Natural killer cell (primary cell): Measurements from ENCODE around the gene DCAF11. TPM values are rescaled to one million over a fixed set of nuclear protein-coding genes. Genes with fewer than 3 reads are reported as not detected.

Source experiments
- ATAC-seq, 3 donors: fragments of 150-1000 bp in 2 of 3; fragments of 200-7000 bp in 1 of 3; cut with Tn5 transposase; 1 replicate in 1 of 3; 2 replicates in 2 of 3; pipeline ENCODE4 v1.10.0; 2021; ENCODE audit warnings: mild to moderate bottlenecking in 2 of 3, moderate library complexity in 2 of 3
- DNase-seq, 2 donors: peaks; one replicate each; pipeline versions ENCODE4 v3.0.0 to v3.0.0-alpha.2; 2013 to 2021; ENCODE audit warnings: mixed read lengths in 1 of 2
- H3K27ac ChIP-seq: one replicate; pipeline ENCODE4 v1.5.1; 2013; ENCODE audit warnings: mild to moderate bottlenecking, low read length
- H3K27me3 ChIP-seq: one replicate; pipeline ENCODE4 v1.6.1; 2013; ENCODE audit warnings: low read length; ENCODE audit not compliant: control insufficient read depth, insufficient read depth
- H3K36me3 ChIP-seq: one replicate; pipeline ENCODE4 v1.6.1; 2013; ENCODE audit warnings: low read length; ENCODE audit not compliant: control insufficient read depth, insufficient read depth
- H3K4me1 ChIP-seq: one replicate; pipeline ENCODE4 v1.6.1; 2013; ENCODE audit warnings: low read length; ENCODE audit not compliant: control insufficient read depth, insufficient read depth
- H3K4me3 ChIP-seq: one replicate; pipeline ENCODE4 v1.5.1; 2013; ENCODE audit warnings: low read length
- H3K9me3 ChIP-seq: one replicate; pipeline ENCODE4 v1.6.1; 2013; ENCODE audit warnings: low read length; ENCODE audit not compliant: control insufficient read depth, insufficient read depth
- H3K27ac Mint-ChIP-seq, 2 donors: one replicate each; pipeline ENCODE4 v1.8.0; 2022; ENCODE audit warnings: mild to moderate bottlenecking in 2 of 2, mixed read lengths in 2 of 2, moderate library complexity in 1 of 2
- H3K27me3 Mint-ChIP-seq, 2 donors: one replicate each; pipeline ENCODE4 v1.8.0; 2022; ENCODE audit warnings: low read depth in 2 of 2, mixed read lengths in 2 of 2
- H3K36me3 Mint-ChIP-seq: one replicate; pipeline ENCODE4 v1.8.0; 2022; ENCODE audit warnings: mixed read lengths
- H3K4me1 Mint-ChIP-seq, 2 donors: one replicate each; pipeline ENCODE4 v1.8.0; 2022; ENCODE audit warnings: mixed read lengths in 2 of 2
- H3K4me3 Mint-ChIP-seq: one replicate; pipeline ENCODE4 v1.8.0; 2022; ENCODE audit warnings: mild to moderate bottlenecking, moderate library complexity, mixed read lengths
- H3K9me3 Mint-ChIP-seq, 2 donors: one replicate each; pipeline ENCODE4 v1.8.0; 2022; ENCODE audit warnings: mixed read lengths in 2 of 2
- WGBS: methylation state at CpG from one replicate; pipeline ENCODE4 v1.1.7; 2013; ENCODE audit warnings: missing lambda C conversion rate; ENCODE audit not compliant: insufficient coverage; 5-methylcytosine and 5-hydroxymethylcytosine counted together
- intact Hi-C: fragments of 100-400 bp; cut with micrococcal nuclease; formaldehyde crosslinking; loops from one replicate; pipeline ENCODE4 v1.14.2; 2022
- total RNA-seq, 4 donors: library from RNA; stranded (reverse); fragments of 120-200 nt in 1 of 4; gene quantifications; one replicate each; pipeline versions ENCODE4 v1.2.3 to v1.2.4, GENCODE V29; 2013 to 2022
- TF ChIP-seq, protein P1 (sequence below): fragments of 200-600 bp; IDR thresholded peaks from one replicate; pipeline ENCODE4 v1.8.0; 2022; ENCODE audit warnings: antibody characterized with exemption

Gene DCAF11
- total RNA-seq, 3 donors from 2014 or later (not counting 1 experiment from before 2014, with no cell fraction given), result 77.5 to 99.3 (median 96.3) TPM

GRCh38 chr14:24069411-24069735 is 45.2 kb upstream of the DCAF11 start:
- no peaks in the 10 kb centered on the region for H3K9me3 Mint-ChIP-seq
- Histone ChIP-seq H3K36me3 (no peaks in the 10 kb centered on the region), H3K4me1 (no peaks in the 10 kb centered on the region), H3K27ac (no peak overlapping the region), H3K9me3 (no peaks in the 10 kb centered on the region), H3K4me3 (no peak overlapping the region), H3K27me3 (no peaks in the 10 kb centered on the region)
- H3K4me3 Mint-ChIP-seq, result no peak overlapping the region
- intact Hi-C loops, result no loop called here
- WGBS, result 88% methylated on average over 5 of the region's 6 CpGs
- no peak for ATAC-seq
- no peaks in the 10 kb centered on the region for H3K36me3 Mint-ChIP-seq
- H3K27ac Mint-ChIP-seq, result peak overlapping the region in 1 of 2 donors; percentile 36
- peaks cover 0 to 7% of the 10 kb centered on the region in 2 donors for H3K27me3 Mint-ChIP-seq
- no peaks in the 10 kb centered on the region for H3K4me1 Mint-ChIP-seq
- TF ChIP-seq, protein P1, sequence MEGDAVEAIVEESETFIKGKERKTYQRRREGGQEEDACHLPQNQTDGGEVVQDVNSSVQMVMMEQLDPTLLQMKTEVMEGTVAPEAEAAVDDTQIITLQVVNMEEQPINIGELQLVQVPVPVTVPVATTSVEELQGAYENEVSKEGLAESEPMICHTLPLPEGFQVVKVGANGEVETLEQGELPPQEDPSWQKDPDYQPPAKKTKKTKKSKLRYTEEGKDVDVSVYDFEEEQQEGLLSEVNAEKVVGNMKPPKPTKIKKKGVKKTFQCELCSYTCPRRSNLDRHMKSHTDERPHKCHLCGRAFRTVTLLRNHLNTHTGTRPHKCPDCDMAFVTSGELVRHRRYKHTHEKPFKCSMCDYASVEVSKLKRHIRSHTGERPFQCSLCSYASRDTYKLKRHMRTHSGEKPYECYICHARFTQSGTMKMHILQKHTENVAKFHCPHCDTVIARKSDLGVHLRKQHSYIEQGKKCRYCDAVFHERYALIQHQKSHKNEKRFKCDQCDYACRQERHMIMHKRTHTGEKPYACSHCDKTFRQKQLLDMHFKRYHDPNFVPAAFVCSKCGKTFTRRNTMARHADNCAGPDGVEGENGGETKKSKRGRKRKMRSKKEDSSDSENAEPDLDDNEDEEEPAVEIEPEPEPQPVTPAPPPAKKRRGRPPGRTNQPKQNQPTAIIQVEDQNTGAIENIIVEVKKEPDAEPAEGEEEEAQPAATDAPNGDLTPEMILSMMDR, result no peak
- no peak for DNase-seq

DNA sequence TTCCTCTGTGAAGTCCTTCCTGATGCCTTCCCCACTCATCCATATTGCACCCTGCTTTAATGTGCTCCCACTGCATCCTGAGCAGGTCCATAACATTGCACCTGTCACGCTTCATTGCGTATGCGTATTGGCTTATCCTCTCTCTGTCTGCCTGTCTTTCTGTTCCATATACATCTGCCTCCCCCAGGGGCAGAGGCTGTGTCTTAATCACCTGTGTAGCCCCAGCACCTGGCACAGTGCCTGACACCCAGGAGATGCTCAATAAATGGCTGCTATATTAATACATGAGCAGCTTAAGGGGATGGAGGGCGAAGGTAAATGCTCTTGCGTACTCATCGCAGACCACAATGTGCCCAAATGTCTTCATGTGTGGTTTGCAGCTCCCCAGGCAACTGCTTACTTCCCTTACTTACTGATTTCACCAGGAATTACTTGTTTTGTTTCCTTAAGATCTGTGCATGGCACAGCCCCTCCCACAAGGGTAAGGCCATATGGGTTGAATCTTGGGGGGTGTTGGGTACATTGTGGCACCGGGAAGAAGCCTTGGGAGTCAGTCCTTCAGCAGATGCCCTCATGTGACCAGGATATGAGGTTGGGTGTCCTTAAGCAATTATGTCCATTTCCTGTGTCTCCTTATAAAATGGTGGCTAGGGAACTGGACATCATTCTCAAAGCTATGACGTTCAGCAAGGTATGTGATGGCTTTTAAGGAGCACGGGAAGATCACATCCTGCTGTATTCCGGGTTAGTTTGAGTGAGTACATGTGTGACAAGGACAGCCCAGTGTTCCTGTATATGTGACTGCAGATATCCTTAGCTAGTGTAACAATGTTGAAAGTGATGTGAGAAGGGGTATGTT is 44.1 kb upstream of the DCAF11 start:
- TF ChIP-seq, protein P1, result no peak
- Mint-ChIP-seq H3K27me3 (peaks cover 0 to 7% of the 10 kb centered on the region in 2 donors), H3K27ac (no peak overlapping the region), H3K4me3 (no peak overlapping the region), H3K4me1 (no peaks in the 10 kb centered on the region), H3K36me3 (no peaks in the 10 kb centered on the region), H3K9me3 (no peaks in the 10 kb centered on the region)
- no peaks in the 10 kb centered on the region for H3K36me3 ChIP-seq
- no peaks in the 10 kb centered on the region for H3K9me3 ChIP-seq
- no peak overlapping the region for H3K27ac ChIP-seq
- ATAC-seq, result no peak
- H3K4me1 ChIP-seq, result peaks cover 1% of the 10 kb centered on the region
- intact Hi-C loops, result no loop called here
- DNase-seq, result no peak
- WGBS, result 86% methylated on average over 10 of the region's 10 CpGs
- H3K27me3 ChIP-seq, result no peaks in the 10 kb centered on the region
- no peak overlapping the region for H3K4me3 ChIP-seq

- intact Hi-C loops, result no loop called here
- H3K27ac Mint-ChIP-seq, result no peak within 1 kb of the TSS
Observed at GRCh38 chr14:24071144-24071697, 43.4 kb upstream of the DCAF11 start, which contains the start of gene CPNE6. Gene CPNE6 (plus strand): TSS chr14:24071562. CDS start chr14:24072937, 1,375 bp downstream.

More at GRCh38 chr14:24071144-24071697, 43.4 kb upstream of the DCAF11 start, which contains the start of gene CPNE6:
- no peaks in the 10 kb centered on the region for H3K4me1 Mint-ChIP-seq
- Histone ChIP-seq H3K4me1 (peaks cover 4% of the 10 kb centered on the region), H3K27ac (no peak within 1 kb of the TSS), H3K9me3 (no peaks in the 10 kb centered on the region), H3K4me3 (no peak within 1 kb of the TSS), H3K36me3 (no peaks in the 10 kb centered on the region), H3K27me3 (no peaks in the 10 kb centered on the region)
- TF ChIP-seq, protein P1, result no peak
- ATAC-seq, result no peak
- no peak within 1 kb of the TSS for H3K4me3 Mint-ChIP-seq
- DNase-seq, result no peak
- H3K36me3 Mint-ChIP-seq, result no peaks in the 10 kb centered on the region
- H3K9me3 Mint-ChIP-seq, result no peaks in the 10 kb centered on the region
- 80% methylated on average over 19 of the region's 19 CpGs for whole genome bisulfite sequencing
- H3K27me3 Mint-ChIP-seq, result peaks cover 0 to 7% of the 10 kb centered on the region in 2 donors
